D721Med (cell line): Measurements from ENCODE around the gene UBE2D1.
A peak's percentile ranks its signal among the peaks of the same experiment; 100 is the strongest.
"Not testable (repeated sequence)": the region's sequence is repeated elsewhere in the genome, so short reads cannot be mapped to it uniquely, and the experiment has no call there.

Source experiments
- DNase-seq: peaks from one replicate; pipeline ENCODE4 v3.0.0; 2011; ENCODE audit warnings: low spot score; ENCODE audit not compliant: insufficient read length
- FAIRE-seq: peaks from 2 replicates; lab custom pipeline; 2011; peaks lifted over from hg19 to GRCh38; lab: Jason Lieb, UNC
- CTCF ChIP-seq: IDR thresholded peaks from 2 replicates; pipeline ENCODE4 v1.5.1; 2012; ENCODE audit warnings: mild to moderate bottlenecking, control low read depth; ENCODE audit not compliant: insufficient read depth; ENCODE audit errors: missing control alignments

Gene UBE2D1

GRCh38 chr10:58412502-58412961 lies 77.7 kb downstream of the UBE2D1 start:
- no peak for FAIRE-seq
- TF ChIP-seq CTCF: no peak
- DNase-seq: no peak

DNA sequence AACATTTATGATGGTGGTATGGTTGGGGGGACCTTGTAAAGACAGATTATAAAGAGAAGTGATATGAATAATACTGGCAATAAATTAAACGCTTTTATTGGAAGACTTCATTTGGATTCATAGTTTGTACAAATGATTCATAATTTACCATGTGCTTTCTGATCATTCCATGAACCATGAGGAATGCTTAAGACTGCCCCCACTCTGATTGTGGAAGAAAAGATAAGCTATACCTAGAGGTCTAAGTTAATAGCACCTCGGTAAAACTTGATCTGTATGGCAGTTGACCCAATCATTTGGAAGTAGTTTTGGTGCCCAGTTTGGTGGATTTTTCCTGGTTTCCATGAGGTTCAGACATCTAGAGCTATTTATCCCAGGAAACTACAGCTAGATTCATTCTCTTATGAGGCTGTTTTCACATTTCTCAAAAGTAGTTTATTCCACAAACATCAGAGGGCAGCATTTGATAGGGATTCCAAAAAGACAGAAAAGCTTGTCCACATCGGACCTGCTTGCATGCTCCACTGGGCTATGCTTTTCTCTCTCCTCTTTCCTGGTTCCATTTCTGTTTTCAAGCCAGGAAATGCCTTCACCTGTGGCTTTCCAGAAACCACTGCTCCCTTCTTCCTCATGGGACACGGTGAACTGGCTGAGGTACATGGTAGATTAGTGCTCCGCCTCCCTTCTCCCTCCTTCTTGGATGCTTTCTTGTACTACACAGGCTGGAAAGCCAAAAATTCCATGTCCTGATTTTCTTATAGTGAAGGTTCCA lies 79.7 kb downstream of the UBE2D1 start:
- FAIRE-seq (no peak), DNase-seq (no peak)
- peak; percentile 38 for TF ChIP-seq CTCF

DNA sequence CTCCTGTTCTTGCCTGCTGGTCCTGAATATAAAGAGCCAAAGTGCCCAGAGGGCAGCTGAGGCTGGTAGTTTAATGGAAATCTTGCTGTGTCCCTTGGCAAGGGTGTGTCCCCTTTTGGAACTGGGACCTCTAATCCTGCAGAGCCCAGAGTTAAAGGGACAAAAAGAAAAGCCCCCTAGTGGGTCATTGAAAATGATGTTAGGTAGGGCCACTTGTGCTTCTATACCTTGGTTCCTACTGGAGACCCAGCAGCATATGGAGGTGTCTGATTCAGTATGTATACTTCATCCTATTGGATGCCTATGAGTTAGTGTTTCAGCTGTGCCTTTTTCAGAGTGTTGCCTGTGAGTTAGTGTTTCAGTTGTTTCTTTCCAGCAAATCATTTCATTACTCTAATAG lies 81.0 kb downstream of the UBE2D1 start:
- no peak for TF ChIP-seq CTCF
- DNase-seq: no peak
- FAIRE-seq: no peak

DNA sequence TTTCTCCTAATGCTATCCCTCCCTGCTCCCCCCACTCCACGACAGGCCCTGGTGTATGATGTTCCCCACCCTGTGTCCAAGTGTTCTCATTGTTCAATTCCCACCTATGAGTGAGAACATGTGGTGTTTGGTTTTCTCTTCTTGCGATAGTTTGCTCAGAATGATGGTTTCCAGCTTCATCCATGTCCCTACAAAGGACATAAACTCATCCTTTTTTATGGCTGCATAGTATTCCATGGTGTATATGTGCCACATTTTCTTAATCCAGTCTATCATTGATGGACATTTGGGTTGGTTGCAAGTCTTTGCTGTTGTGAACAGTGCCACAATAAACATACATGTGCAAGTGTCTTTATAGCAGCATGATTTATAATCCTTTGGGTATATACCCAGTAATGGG lies 83.1 kb downstream of the UBE2D1 start:
- not testable (repeated sequence) for FAIRE-seq, DNase-seq
